Thyroid gland (tissue), 4 donors: Measurements from ENCODE around the gene SLC6A3. TPM values are rescaled to one million over a fixed set of nuclear protein-coding genes. Genes with fewer than 3 reads are reported as not detected.
A peak's percentile ranks its signal among the peaks of the same experiment; 100 is the strongest.

ENCODE experiments used
- DNase-seq, 2 donors: peaks; one replicate each; pipeline ENCODE4 v3.0.0-alpha.2; 2019
- H3K27ac ChIP-seq, 3 donors: fragments of 200-600 bp; sonication (generic); 1 replicate in 2 of 3; 2 replicates in 1 of 3; pipeline ENCODE4 v1.5.1; 2016 to 2019; ENCODE audit warnings: mild to moderate bottlenecking in 1 of 3, moderate library complexity in 1 of 3
- H3K27me3 ChIP-seq: fragments of 200-600 bp; sonication (generic); one replicate; pipeline ENCODE4 v1.5.1; 2019
- H3K36me3 ChIP-seq, 2 donors: fragments of 200-600 bp; sonication (generic); one replicate each; pipeline ENCODE4 v1.5.1; 2016 to 2019
- H3K4me1 ChIP-seq, 2 donors: fragments of 200-600 bp; sonication (generic); one replicate each; pipeline ENCODE4 v1.5.1; 2017 to 2019
- H3K4me3 ChIP-seq, 3 donors: fragments of 200-600 bp; sonication (generic); replicated peaks in 1 of 3; 1 replicate in 2 of 3; 2 replicates in 1 of 3; pipeline ENCODE4 v1.5.1; 2016; ENCODE audit warnings: mild to moderate bottlenecking in 1 of 3
- H3K9me3 ChIP-seq: fragments of 200-600 bp; sonication (generic); one replicate; pipeline ENCODE4 v1.5.1; 2017
- POLR2A ChIP-seq, 2 donors: fragments of 450-650 bp; IDR thresholded peaks; one replicate each; pipeline ENCODE4 v1.6.1; 2017; ENCODE audit warnings: antibody characterized with exemption in 2 of 2, mild to moderate bottlenecking in 2 of 2, moderate library complexity in 1 of 2
- WGBS, 2 donors: methylation state at CpG; one replicate each; pipeline ENCODE4 v1.1.5; 2017; 5-methylcytosine and 5-hydroxymethylcytosine counted together
- intact Hi-C: fragments of 100-400 bp; cut with DNase I; formaldehyde crosslinking; loops from one replicate; pipeline ENCODE4 v1.15.1; 2023
- total RNA-seq, 4 donors: library from RNA; depleted of rRNA; stranded (reverse); fragments of >200 nt; gene quantifications; one replicate each; pipeline ENCODE4 v1.2.3, GENCODE V29; 2016
- TF ChIP-seq, protein P1 (sequence below), 6 experiments: fragments of 200-600 bp in 3 of 6; fragments of 450-650 bp in 3 of 6; sonication (generic) in 3 of 6; IDR thresholded peaks; one replicate each; pipeline ENCODE4 v1.5.1; 2016 to 2019; ENCODE audit warnings: antibody characterized with exemption in 6 of 6, mild to moderate bottlenecking in 2 of 6, inconsistent platforms in 1 of 6, moderate library complexity in 1 of 6

Gene SLC6A3
- total RNA-seq, 4 donors from 2014 or later, result 0.54 to 0.67 (median 0.54) TPM; not detected in 1

DNA sequence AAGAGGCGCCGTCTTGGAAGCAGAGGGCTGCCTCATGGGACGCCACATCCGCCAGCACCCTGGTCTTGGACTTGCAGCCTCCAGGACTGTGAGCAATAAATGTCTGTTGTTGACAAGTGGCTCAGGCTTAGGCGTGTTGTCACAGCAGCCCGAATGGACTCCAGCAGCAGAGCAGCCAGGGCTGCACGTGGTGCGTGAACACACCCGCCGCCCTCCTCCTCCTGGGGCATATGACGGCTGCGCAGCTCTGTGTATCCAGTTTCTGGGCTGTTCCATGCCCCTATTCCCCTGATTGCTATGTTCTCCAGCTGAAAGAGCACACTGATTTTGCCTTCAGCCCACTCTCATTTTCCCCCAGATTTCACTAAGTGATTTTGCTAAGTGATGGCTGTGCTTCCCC, 64.3 kb downstream of the SLC6A3 start:
- DNase-seq, result no peak
- no peak for TF ChIP-seq POLR2A (IDR thresholded peaks at IDR 0.05)
- TF ChIP-seq, protein P1, sequence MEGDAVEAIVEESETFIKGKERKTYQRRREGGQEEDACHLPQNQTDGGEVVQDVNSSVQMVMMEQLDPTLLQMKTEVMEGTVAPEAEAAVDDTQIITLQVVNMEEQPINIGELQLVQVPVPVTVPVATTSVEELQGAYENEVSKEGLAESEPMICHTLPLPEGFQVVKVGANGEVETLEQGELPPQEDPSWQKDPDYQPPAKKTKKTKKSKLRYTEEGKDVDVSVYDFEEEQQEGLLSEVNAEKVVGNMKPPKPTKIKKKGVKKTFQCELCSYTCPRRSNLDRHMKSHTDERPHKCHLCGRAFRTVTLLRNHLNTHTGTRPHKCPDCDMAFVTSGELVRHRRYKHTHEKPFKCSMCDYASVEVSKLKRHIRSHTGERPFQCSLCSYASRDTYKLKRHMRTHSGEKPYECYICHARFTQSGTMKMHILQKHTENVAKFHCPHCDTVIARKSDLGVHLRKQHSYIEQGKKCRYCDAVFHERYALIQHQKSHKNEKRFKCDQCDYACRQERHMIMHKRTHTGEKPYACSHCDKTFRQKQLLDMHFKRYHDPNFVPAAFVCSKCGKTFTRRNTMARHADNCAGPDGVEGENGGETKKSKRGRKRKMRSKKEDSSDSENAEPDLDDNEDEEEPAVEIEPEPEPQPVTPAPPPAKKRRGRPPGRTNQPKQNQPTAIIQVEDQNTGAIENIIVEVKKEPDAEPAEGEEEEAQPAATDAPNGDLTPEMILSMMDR (IDR thresholded peaks at IDR 0.05), result no peak
- Histone ChIP-seq H3K27me3 (no peaks in the 10 kb centered on the region), H3K4me3 (no peak overlapping the region), H3K4me1 (peaks cover 0 to 18% of the 10 kb centered on the region in 2 donors), H3K9me3 (no peaks in the 10 kb centered on the region), H3K36me3 (no peaks in the 10 kb centered on the region), H3K27ac (no peak overlapping the region)
- 66 to 82% methylated on average over 5 to 12 of the region's 12 CpGs for WGBS, 2 donors
- intact Hi-C loops, result loop anchor here (5.0 kb wide), 1 partner anchor 34 kb away; the partner anchor contains the start of gene CLPTM1L

DNA sequence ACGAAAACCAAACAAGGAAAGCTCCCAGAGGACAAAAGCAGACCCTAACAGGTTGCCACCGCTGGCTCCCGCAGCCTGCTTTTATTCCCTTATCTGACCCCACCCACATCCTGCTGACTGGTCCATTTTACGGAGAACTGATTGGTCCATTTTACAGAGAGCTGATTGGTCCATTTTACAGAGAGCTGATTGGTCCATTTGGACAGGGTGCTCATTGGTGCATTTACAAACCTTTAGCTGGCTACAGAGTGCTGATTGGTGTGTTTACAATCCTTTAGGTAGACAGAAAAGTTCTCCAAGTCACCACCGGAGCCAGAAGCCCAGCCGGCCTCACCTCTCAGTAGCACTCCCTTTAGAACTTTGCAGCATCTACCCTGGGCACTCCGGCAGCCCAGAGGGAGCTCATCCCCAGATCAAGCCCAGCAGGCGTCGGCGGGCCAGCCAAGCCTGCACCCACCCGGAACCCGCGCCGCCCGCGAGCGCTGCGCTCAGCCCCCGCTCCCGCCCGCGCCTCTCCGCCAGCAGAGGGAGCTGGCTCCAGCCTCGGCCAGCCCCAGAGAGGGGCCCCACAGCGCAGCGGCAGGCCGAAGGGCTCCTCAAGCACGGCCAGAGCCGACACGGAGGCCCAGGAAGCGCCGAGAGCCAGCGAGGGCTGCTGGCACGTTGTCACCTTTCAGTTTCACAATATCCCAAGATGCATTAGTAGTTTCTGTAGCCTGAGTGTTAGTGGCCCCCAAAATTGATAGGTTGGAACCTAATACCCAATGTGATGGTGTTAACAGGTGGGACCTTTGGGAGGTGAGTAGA, 65.0 kb downstream of the SLC6A3 start:
- Histone ChIP-seq H3K4me3 (no peak overlapping the region), H3K9me3 (no peaks in the 10 kb centered on the region), H3K27me3 (no peaks in the 10 kb centered on the region), H3K27ac (no peak overlapping the region), H3K36me3 (no peaks in the 10 kb centered on the region), H3K4me1 (peaks cover 0 to 16% of the 10 kb centered on the region in 2 donors)
- TF ChIP-seq, protein P1 (IDR thresholded peaks at IDR 0.05), result peak; percentile 48 to 90 (median 66)
- TF ChIP-seq POLR2A (IDR thresholded peaks at IDR 0.05), result no peak
- WGBS, 2 donors, result 92 to 100% methylated on average over 4 to 6 of the region's 34 CpGs
- intact Hi-C loops, result loop anchor here (5.0 kb wide), 1 partner anchor 33 kb away; the partner anchor contains the start of gene CLPTM1L
- DNase-seq, result peak; percentile 78 to 80

DNA sequence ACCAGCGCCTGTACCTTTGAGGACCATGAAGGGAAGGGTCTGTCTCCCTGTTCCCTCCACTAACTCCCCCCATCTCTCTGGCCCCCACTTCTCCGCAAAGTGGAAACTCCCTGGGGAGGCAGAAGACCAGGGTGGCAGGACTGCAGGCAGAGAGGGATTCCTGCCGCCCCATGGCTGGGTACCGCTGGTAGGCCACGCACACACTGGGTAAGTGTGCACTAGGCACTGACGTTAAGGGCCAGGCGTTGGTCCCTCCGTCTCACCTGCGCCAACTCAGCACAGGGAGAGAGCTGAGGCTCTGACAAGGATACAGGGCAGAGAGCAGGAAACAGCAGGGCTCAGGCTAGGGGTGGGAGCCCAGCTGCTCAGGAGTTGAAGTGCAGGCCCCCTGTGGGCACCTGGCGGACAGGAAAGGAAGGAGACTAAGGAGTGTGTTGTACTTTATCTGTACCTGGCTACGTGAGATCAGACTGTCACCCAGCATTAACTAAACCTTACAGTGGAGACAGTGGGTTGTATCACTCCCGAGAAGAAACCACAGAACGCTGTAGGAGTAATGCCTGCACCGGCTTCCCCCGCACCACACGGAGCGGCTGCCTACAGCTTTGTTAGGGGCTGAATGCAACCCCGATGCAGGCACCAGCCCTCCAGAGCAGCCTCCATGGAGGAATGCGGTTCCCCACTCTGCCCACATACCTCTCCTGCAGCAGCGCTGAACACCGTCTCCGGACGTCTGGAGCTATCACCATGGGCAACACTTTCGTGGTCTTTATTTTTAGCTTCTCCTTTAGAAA, 66.2 kb downstream of the SLC6A3 start:
- Histone ChIP-seq H3K36me3 (no peaks in the 10 kb centered on the region), H3K9me3 (no peaks in the 10 kb centered on the region), H3K27ac (no peak overlapping the region), H3K27me3 (no peaks in the 10 kb centered on the region), H3K4me3 (no peak overlapping the region), H3K4me1 (peaks cover 0 to 14% of the 10 kb centered on the region in 2 donors)
- no peak for DNase-seq
- no peak for TF ChIP-seq POLR2A (IDR thresholded peaks at IDR 0.05)
- TF ChIP-seq, protein P1 (IDR thresholded peaks at IDR 0.05), result no peak
- 96 to 97% methylated on average over 16 to 24 of the region's 24 CpGs for WGBS, 2 donors
- intact Hi-C loops, result no loop called here

DNA sequence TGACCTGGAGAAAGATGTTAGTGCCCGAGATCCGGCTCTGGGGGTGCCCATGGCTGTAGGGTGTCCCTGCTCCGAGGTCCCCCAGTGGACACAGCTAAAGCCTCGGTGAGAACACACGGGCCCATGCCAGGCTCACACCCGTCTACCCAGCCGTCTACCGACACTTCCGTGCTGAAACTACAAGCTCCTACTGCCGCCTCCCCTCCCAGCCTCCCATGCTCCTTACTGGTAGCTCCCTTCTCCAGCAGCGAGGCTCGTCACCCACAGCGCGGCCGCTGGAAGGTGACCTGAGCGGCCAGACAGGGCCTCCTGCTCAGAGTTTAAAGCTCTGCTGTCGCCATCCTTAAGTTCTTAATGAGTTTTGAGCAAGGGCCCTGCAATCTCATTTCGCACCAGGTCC, 67.1 kb downstream of the SLC6A3 start:
- DNase-seq, result no peak
- H3K36me3 ChIP-seq, result no peaks in the 10 kb centered on the region
- H3K4me1 ChIP-seq, result peaks cover 0 to 14% of the 10 kb centered on the region in 2 donors
- WGBS, 2 donors, result 87 to 94% methylated on average over 17 of the region's 18 CpGs
- no peaks in the 10 kb centered on the region for H3K9me3 ChIP-seq
- H3K4me3 ChIP-seq, result no peak overlapping the region
- intact Hi-C loops, result no loop called here
- no peaks in the 10 kb centered on the region for H3K27me3 ChIP-seq
- TF ChIP-seq, protein P1 (IDR thresholded peaks at IDR 0.05), result no peak
- TF ChIP-seq POLR2A (IDR thresholded peaks at IDR 0.05), result no peak
- no peak overlapping the region for H3K27ac ChIP-seq
